Measurements from ENCODE around the gene NATD1. TPM values are rescaled to one million over a fixed set of nuclear protein-coding genes. Genes with fewer than 3 reads are reported as not detected.

NATD1 gene
- total and polyA plus RNA-seq, 2 experiments from 2014 or later = 2.1 to 8.1 TPM

DNA sequence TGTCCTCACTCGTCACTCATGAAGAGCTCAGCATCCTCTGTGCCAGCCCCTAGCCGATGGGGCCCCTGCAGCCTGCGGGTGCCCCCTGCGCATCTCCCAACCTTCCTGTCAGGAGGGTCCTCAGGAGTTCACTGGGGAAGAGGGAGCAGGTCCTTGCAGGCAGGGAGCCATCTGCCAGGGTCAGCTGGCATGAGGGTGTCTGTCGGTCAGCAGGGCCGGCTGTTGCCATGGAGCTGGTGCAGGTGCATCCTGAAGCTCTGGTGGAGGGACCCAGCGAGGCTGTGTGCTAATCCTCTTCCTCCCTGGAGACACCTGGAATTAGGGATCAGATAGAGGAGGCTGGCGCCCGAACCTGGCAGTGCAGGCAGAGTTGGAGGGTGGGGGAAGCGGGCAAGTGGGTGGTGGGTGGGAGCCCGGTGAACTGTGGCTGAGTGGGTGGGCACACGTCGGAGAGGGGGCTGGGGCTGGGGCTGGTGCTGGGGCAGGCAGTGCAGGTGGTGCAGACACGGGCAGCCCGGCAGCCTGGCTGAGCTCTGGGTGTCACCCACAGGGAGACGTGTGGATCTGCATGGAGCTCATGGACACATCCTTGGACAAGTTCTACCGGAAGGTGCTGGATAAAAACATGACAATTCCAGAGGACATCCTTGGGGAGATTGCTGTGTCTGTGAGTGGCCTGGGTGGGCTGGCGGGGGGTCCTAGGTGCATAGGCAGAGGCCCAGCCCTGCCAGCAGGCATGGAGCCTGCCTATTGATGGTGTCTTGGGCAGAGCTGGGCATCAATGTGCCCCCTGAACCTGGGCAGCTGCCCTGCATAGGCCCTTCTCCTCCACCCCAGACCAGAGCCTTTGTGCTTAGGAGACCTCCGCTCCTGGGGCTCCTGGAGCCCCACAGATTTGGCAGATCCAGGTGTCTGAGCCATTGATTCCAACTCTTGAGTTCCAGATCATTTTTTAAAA is 48.7 kb upstream of the NATD1 start:
- ATAC-seq = no peak
- Histone ChIP-seq H4K20me1 (replicated peaks; ENCODE audit: insufficient read depth) (0 out of 2 replicates have a peak, but pooled peaks cover 2% of the 10 kb centered on the region), H3K36me3 (ENCODE audit: insufficient read depth) (0 out of 2 replicates have a peak, but pooled peaks cover 4% of the 10 kb centered on the region), H3F3A (replicated peaks; ENCODE audit: low read depth) (no peaks in the 10 kb centered on the region), H3K27me3 (ENCODE audit: insufficient read depth) (no peaks in the 10 kb centered on the region), H3K9me2 (ENCODE audit: insufficient read depth) (no peaks in the 10 kb centered on the region), H3K27ac (ENCODE audit: low read depth) (no peak overlapping the region), H3K79me2 (replicated peaks; ENCODE audit: insufficient read depth) (no peaks in the 10 kb centered on the region), H3K4me1 (ENCODE audit: insufficient read depth) (no peaks in the 10 kb centered on the region), H3K4me2 (no peak overlapping the region), H3K4me3 (no peak overlapping the region), H2AFZ (no peak overlapping the region)
- Mint-ChIP-seq H3K4me3 (no peak overlapping the region), H3K4me1 (peaks cover 3% of the 10 kb centered on the region; the same call in 1 of the 3 replicates), H3K27ac (no peak overlapping the region), H3K36me3 (ENCODE audit: low read depth) (peaks cover 36% of the 10 kb centered on the region), H3K9me3 (peaks cover 70% of the 10 kb centered on the region), H3K27me3 (ENCODE audit: insufficient read depth, low read depth, poor library complexity) (peaks cover 21% of the 10 kb centered on the region)
- no peak for DNase-seq (ENCODE audit: low spot score)
- no peak for TF ChIP-seq ZNF114 (CRISPR knock-in tag; IDR thresholded peaks at IDR 0.05)
- TF ChIP-seq, protein P1, sequence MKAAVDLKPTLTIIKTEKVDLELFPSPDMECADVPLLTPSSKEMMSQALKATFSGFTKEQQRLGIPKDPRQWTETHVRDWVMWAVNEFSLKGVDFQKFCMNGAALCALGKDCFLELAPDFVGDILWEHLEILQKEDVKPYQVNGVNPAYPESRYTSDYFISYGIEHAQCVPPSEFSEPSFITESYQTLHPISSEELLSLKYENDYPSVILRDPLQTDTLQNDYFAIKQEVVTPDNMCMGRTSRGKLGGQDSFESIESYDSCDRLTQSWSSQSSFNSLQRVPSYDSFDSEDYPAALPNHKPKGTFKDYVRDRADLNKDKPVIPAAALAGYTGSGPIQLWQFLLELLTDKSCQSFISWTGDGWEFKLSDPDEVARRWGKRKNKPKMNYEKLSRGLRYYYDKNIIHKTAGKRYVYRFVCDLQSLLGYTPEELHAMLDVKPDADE (IDR thresholded peaks at IDR 0.05) = no peak
- TF ChIP-seq, protein P2, sequence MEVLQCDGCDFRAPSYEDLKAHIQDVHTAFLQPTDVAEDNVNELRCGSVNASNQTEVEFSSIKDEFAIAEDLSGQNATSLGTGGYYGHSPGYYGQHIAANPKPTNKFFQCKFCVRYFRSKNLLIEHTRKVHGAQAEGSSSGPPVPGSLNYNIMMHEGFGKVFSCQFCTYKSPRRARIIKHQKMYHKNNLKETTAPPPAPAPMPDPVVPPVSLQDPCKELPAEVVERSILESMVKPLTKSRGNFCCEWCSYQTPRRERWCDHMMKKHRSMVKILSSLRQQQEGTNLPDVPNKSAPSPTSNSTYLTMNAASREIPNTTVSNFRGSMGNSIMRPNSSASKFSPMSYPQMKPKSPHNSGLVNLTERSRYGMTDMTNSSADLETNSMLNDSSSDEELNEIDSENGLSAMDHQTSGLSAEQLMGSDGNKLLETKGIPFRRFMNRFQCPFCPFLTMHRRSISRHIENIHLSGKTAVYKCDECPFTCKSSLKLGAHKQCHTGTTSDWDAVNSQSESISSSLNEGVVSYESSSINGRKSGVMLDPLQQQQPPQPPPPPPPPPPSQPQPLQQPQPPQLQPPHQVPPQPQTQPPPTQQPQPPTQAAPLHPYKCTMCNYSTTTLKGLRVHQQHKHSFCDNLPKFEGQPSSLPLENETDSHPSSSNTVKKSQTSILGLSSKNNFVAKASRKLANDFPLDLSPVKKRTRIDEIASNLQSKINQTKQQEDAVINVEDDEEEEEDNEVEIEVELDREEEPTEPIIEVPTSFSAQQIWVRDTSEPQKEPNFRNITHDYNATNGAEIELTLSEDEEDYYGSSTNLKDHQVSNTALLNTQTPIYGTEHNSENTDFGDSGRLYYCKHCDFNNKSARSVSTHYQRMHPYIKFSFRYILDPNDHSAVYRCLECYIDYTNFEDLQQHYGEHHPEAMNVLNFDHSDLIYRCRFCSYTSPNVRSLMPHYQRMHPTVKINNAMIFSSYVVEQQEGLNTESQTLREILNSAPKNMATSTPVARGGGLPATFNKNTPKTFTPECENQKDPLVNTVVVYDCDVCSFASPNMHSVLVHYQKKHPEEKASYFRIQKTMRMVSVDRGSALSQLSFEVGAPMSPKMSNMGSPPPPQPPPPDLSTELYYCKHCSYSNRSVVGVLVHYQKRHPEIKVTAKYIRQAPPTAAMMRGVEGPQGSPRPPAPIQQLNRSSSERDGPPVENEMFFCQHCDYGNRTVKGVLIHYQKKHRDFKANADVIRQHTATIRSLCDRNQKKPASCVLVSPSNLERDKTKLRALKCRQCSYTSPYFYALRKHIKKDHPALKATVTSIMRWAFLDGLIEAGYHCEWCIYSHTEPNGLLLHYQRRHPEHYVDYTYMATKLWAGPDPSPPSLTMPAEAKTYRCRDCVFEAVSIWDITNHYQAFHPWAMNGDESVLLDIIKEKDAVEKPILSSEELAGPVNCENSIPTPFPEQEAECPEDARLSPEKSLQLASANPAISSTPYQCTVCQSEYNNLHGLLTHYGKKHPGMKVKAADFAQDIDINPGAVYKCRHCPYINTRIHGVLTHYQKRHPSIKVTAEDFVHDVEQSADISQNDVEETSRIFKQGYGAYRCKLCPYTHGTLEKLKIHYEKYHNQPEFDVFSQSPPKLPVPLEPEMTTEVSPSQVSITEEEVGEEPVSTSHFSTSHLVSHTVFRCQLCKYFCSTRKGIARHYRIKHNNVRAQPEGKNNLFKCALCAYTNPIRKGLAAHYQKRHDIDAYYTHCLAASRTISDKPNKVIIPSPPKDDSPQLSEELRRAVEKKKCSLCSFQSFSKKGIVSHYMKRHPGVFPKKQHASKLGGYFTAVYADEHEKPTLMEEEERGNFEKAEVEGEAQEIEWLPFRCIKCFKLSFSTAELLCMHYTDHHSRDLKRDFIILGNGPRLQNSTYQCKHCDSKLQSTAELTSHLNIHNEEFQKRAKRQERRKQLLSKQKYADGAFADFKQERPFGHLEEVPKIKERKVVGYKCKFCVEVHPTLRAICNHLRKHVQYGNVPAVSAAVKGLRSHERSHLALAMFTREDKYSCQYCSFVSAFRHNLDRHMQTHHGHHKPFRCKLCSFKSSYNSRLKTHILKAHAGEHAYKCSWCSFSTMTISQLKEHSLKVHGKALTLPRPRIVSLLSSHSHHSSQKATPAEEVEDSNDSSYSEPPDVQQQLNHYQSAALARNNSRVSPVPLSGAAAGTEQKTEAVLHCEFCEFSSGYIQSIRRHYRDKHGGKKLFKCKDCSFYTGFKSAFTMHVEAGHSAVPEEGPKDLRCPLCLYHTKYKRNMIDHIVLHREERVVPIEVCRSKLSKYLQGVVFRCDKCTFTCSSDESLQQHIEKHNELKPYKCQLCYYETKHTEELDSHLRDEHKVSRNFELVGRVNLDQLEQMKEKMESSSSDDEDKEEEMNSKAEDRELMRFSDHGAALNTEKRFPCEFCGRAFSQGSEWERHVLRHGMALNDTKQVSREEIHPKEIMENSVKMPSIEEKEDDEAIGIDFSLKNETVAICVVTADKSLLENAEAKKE (CRISPR knock-in tag; IDR thresholded peaks at IDR 0.05) = no peak
- TF ChIP-seq POLR2AphosphoS5 (IDR thresholded peaks at IDR 0.05; ENCODE audit: low read depth) = no peak
- no peak for TF ChIP-seq NANOG (IDR thresholded peaks at IDR 0.05; ENCODE audit: borderline replicate concordance)
- TF ChIP-seq, protein P3, sequence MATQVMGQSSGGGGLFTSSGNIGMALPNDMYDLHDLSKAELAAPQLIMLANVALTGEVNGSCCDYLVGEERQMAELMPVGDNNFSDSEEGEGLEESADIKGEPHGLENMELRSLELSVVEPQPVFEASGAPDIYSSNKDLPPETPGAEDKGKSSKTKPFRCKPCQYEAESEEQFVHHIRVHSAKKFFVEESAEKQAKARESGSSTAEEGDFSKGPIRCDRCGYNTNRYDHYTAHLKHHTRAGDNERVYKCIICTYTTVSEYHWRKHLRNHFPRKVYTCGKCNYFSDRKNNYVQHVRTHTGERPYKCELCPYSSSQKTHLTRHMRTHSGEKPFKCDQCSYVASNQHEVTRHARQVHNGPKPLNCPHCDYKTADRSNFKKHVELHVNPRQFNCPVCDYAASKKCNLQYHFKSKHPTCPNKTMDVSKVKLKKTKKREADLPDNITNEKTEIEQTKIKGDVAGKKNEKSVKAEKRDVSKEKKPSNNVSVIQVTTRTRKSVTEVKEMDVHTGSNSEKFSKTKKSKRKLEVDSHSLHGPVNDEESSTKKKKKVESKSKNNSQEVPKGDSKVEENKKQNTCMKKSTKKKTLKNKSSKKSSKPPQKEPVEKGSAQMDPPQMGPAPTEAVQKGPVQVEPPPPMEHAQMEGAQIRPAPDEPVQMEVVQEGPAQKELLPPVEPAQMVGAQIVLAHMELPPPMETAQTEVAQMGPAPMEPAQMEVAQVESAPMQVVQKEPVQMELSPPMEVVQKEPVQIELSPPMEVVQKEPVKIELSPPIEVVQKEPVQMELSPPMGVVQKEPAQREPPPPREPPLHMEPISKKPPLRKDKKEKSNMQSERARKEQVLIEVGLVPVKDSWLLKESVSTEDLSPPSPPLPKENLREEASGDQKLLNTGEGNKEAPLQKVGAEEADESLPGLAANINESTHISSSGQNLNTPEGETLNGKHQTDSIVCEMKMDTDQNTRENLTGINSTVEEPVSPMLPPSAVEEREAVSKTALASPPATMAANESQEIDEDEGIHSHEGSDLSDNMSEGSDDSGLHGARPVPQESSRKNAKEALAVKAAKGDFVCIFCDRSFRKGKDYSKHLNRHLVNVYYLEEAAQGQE (IDR thresholded peaks at IDR 0.05; ENCODE audit: unreplicated experiment) = no peak
- TF ChIP-seq EZH2 (IDR thresholded peaks at IDR 0.05; ENCODE audit: low read depth, unreplicated experiment) = no peak
- TF ChIP-seq EZH2phosphoT487 (IDR thresholded peaks at IDR 0.05; ENCODE audit: unreplicated experiment) = no peak
- no peak for TF ChIP-seq ZNF331 (CRISPR knock-in tag; IDR thresholded peaks at IDR 0.05; ENCODE audit: low read depth)
- TF ChIP-seq CREB1 (CRISPR knock-in tag; IDR thresholded peaks at IDR 0.05; ENCODE audit: low read depth) = no peak
- TF ChIP-seq, protein P4, sequence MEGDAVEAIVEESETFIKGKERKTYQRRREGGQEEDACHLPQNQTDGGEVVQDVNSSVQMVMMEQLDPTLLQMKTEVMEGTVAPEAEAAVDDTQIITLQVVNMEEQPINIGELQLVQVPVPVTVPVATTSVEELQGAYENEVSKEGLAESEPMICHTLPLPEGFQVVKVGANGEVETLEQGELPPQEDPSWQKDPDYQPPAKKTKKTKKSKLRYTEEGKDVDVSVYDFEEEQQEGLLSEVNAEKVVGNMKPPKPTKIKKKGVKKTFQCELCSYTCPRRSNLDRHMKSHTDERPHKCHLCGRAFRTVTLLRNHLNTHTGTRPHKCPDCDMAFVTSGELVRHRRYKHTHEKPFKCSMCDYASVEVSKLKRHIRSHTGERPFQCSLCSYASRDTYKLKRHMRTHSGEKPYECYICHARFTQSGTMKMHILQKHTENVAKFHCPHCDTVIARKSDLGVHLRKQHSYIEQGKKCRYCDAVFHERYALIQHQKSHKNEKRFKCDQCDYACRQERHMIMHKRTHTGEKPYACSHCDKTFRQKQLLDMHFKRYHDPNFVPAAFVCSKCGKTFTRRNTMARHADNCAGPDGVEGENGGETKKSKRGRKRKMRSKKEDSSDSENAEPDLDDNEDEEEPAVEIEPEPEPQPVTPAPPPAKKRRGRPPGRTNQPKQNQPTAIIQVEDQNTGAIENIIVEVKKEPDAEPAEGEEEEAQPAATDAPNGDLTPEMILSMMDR (conservative IDR thresholded peaks at IDR 0.05; ENCODE audit: low read depth in 2 of 2) = no peak
- no peak for TF ChIP-seq JUNB (IDR thresholded peaks at IDR 0.05; ENCODE audit: unreplicated experiment)
- no peak for TF ChIP-seq STAT1 (IDR thresholded peaks at IDR 0.05; ENCODE audit: unreplicated experiment)

All from GM23338 (cell line).